LNCAP (cell line): ENCODE data around the gene FRAT1.

Experiments used
- TF ChIP-seq, protein P1 (sequence below): fragments of 450-650 bp; IDR thresholded peaks from 2 replicates; pipeline ENCODE4 v1.5.1; 2017; ENCODE audit warnings: mild to moderate bottlenecking

The FRAT1 gene

DNA sequence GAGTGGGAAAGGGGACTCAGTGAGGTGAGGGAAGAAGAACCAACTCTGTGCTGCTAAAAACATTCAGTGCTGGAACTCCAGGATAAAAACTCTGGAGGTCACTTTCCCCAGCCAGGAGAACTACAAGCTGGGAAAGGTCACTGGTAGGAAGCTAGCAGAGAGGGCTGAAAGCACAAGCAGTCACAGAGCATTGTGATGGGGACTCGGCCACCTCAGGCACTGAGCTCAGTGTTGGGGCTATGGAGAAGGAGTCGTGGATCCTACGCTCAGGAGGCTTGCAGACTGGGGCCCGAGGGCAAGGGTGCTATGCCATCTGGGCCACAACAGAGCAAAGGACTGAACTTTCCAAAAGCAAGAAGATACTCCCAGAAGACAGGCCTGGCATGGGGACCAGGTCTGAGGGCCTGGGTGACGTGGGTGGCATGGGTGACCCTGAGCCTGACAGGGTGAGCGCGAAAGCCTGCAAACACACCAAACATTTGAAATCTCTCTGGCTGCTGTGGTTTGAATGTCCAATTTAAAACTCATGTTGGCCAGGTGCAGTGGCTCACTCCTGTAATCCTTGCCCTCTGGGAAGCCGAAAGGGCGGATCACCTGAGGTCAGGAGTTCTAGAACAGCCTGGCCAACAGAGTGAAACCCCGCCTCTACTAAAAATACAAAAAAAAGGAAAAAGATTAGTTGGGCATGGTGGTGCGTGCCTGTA is 16.8 kb upstream of the FRAT1 start:
- TF ChIP-seq, protein P1, sequence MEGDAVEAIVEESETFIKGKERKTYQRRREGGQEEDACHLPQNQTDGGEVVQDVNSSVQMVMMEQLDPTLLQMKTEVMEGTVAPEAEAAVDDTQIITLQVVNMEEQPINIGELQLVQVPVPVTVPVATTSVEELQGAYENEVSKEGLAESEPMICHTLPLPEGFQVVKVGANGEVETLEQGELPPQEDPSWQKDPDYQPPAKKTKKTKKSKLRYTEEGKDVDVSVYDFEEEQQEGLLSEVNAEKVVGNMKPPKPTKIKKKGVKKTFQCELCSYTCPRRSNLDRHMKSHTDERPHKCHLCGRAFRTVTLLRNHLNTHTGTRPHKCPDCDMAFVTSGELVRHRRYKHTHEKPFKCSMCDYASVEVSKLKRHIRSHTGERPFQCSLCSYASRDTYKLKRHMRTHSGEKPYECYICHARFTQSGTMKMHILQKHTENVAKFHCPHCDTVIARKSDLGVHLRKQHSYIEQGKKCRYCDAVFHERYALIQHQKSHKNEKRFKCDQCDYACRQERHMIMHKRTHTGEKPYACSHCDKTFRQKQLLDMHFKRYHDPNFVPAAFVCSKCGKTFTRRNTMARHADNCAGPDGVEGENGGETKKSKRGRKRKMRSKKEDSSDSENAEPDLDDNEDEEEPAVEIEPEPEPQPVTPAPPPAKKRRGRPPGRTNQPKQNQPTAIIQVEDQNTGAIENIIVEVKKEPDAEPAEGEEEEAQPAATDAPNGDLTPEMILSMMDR: no peak

DNA sequence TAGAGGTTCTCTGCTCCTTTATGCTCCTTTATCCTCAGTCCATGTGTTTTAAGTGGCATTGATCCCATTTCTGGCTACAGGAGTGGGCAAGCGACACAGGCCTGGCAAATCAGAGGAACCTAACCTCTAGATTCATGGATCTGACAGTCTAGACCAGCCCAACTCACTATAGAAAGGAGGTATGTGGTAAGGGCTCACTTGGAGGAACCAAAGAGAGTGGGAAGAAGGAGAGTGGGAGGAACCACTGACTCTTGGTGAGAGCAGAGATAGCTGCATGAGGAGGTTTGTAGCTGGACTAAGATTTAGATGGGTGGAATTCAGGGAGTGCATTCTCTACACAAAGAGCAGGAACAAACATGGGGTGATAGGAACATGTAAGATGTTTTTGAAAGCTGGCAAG is 11.6 kb upstream of the FRAT1 start:
- TF ChIP-seq, protein P1: no peak

DNA sequence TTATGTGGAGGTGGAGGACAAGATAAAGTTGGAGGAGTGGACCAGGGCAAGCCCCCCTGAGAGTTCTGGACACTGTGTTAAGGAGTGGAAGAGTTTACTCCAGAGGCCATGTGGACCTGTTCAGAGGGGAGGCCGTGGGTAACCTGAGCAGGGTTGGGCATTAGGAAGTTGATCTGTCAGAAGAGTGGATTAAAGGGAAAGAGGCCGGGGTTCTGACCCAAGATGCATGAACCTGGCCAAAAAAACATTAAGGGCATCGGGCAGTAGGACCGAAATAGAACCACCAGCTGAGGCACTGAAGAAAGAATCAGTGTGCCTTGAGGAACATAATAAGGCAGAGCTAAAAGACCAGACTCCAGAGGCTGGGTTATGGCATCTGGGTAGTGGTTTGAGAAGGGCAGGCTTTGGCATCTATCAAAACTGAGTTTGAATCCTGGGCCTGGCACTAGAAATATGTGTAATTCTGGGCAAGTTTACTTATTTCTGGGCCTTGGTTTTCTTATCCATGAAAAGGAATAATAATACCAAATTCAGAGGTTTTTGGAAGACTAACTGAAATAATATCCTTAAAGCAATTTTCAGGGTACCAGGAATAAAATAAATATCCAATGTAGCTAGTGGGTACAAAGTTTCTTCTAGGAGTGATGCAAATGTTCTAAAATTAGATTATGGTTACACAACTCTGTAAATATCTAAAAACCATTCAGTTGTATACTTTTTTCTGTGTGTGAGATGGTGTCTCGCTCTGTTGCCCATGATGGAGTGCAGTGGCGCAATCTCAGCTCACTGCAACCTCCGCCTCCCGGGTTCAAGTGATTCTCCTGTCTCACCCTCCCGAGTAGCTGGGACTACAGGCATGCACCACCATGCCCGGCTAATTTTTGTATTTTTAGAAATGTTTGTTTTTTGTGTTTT is 10.9 kb upstream of the FRAT1 start:
- TF ChIP-seq, protein P1: no peak

DNA sequence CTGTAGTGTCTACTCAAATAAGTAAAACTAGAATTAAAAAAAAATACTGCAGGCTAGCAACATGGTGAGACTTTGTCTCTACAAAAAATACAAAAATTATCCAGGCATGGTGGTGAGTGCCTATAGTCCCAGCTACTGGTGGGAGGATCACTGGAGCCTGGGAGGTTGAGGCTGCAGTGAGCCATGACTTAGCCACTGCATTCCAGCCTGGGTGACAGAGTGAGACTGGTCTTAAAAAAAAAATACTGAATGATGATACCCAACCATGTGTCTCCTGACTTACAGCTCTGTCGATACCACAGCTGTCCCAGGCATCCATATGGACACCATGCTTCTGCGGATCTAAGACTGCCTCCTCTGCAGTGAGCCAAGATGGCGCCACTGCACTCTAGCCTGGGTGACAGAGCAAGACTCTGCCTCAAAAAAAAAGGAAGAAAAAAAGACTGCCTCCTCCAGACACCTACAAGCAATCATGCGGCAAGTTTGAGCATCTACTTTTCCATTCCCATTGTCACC is 7.9 kb upstream of the FRAT1 start:
- TF ChIP-seq, protein P1: no peak

DNA sequence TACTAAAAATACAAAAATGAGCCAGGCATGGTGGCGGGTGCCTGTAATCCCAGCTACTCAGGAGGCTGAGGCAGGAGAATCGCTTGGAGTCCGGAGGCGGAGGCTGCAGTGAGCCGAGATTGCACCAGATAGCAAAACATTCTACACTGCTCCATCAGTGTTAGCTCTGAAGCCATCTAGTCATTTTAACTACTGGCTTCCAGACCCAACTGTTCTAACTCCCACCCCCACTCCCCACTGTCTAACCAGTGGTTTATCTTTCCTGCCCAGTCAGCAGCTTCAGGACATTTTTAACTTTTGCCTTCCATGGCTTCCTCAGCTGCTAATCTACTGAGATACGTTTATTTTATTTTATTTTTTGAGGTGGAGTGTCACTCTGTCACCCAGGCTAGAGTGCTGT is 6.2 kb upstream of the FRAT1 start:
- TF ChIP-seq, protein P1: no peak

DNA sequence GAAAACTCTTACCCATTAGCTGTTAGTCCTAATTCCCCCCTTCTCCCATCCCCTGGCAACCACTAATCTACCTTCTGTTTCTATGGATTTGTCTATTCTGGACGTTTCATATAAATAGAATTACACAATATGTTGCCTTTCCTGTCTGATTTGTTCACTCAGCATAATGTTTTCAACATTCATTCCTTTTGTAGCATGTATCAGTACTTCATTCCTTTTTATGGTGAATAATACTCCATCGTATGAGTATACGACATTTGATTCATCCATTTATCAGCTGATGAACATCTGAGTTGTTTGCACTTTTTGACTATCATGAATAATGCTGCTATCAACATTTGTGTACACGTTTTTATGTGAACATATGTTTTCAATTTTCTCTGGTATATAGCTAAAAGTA is 4.4 kb upstream of the FRAT1 start:
- TF ChIP-seq, protein P1: no peak

DNA sequence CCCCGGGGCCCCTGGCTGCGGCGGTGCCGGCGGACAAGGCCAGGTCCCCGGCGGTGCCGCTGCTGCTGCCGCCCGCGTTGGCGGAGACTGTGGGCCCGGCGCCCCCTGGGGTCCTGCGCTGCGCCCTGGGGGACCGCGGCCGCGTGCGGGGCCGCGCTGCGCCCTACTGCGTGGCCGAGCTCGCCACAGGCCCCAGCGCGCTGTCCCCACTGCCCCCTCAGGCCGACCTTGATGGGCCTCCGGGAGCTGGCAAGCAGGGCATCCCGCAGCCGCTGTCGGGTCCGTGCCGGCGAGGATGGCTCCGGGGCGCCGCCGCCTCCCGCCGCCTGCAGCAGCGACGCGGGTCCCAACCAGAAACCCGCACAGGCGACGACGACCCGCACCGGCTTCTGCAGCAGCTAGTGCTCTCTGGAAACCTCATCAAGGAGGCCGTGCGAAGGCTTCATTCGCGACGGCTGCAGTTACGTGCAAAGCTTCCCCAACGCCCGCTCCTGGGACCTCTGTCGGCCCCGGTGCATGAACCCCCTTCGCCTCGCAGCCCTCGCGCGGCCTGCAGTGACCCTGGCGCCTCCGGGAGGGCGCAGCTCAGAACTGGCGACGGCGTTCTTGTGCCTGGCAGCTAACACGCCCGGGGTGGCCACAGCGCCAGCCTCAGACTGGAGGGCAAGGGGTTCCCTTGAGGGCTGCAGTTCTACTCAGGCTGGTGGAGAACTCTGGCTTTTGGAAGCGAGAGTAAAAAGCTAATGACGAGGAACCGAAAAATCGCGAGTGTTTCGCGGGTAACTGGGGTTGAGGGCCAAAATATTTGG is 804 bp downstream of the FRAT1 start:
- TF ChIP-seq, protein P1: no peak
